ENCODE measurements around the gene AQP2. TPM values are rescaled to one million over a fixed set of nuclear protein-coding genes. Genes with fewer than 3 reads are reported as not detected.
A peak's percentile ranks its signal among the peaks of the same experiment; 100 is the strongest.

The AQP2 gene
- total and polyA plus RNA-seq, 5 donors from 2014 or later: not detected

- Mint-ChIP-seq H3K27me3 (peaks cover 13% of the 10 kb centered on the region), H3K27ac (no peak overlapping the region), H3K4me3 (no peak overlapping the region), H3K4me1 (peaks cover 0 to 7% (median under 1%) of the 10 kb centered on the region in 4 donors), H3K36me3 (no peaks in the 10 kb centered on the region), H3K9me3 (peaks cover 0 to 1% (median 0%) of the 10 kb centered on the region in 7 donors)
- no peaks in the 10 kb centered on the region for H3K9me3 ChIP-seq (ENCODE audit: control insufficient read depth in 2 of 2, low read length in 2 of 2)
- ATAC-seq (ENCODE audit: low read depth in 2 of 2) (no peak), DNase-seq (no peak)
- no peak overlapping the region for H3K27ac ChIP-seq (ENCODE audit: insufficient read depth, low read length, poor library complexity, severe bottlenecking)
- no peaks in the 10 kb centered on the region for H3K36me3 ChIP-seq (ENCODE audit: control insufficient read depth, insufficient read depth, low read length)
- no peak overlapping the region for H3K4me3 ChIP-seq (ENCODE audit: low read depth, low read length)
- no peaks in the 10 kb centered on the region for H3K27me3 ChIP-seq (ENCODE audit: control insufficient read depth, insufficient read depth, low read length)
- no peaks in the 10 kb centered on the region for H3K4me1 ChIP-seq (ENCODE audit: control insufficient read depth, insufficient read depth, low read length, poor library complexity, severe bottlenecking)
Observed at GRCh38 chr12:49929581-49929980, 21.0 kb upstream of the AQP2 start.

- Mint-ChIP-seq H3K4me1 (peaks cover 0 to 7% (median under 1%) of the 10 kb centered on the region in 4 donors), H3K9me3 (peaks cover 0 to 2% (median 0%) of the 10 kb centered on the region in 7 donors), H3K36me3 (no peaks in the 10 kb centered on the region), H3K4me3 (no peak overlapping the region), H3K27ac (no peak overlapping the region), H3K27me3 (peaks cover 19% of the 10 kb centered on the region)
- ATAC-seq (ENCODE audit: low read depth in 2 of 2): no peak
- Histone ChIP-seq H3K36me3 (ENCODE audit: control insufficient read depth, insufficient read depth, low read length) (no peaks in the 10 kb centered on the region), H3K4me3 (ENCODE audit: low read depth, low read length) (no peak overlapping the region), H3K27me3 (ENCODE audit: control insufficient read depth, insufficient read depth, low read length) (no peaks in the 10 kb centered on the region), H3K27ac (ENCODE audit: insufficient read depth, low read length, poor library complexity, severe bottlenecking) (no peak overlapping the region), H3K4me1 (ENCODE audit: control insufficient read depth, insufficient read depth, low read length, poor library complexity, severe bottlenecking) (no peaks in the 10 kb centered on the region), H3K9me3 (ENCODE audit: control insufficient read depth in 2 of 2, low read length in 2 of 2) (no peaks in the 10 kb centered on the region)
- no peak for DNase-seq
Observed at GRCh38 chr12:49930515-49931288, 19.8 kb upstream of the AQP2 start.

- H3K4me1 ChIP-seq (ENCODE audit: control insufficient read depth, insufficient read depth, low read length, poor library complexity, severe bottlenecking): no peaks in the 10 kb centered on the region
- H3K27ac Mint-ChIP-seq: peak overlapping the region in 1 of 3 donors; percentile 76
- no peaks in the 10 kb centered on the region for H3K9me3 ChIP-seq (ENCODE audit: control insufficient read depth in 2 of 2, low read length in 2 of 2)
- DNase-seq: no peak
- no peak for ATAC-seq (ENCODE audit: low read depth in 2 of 2)
- H3K27me3 ChIP-seq (ENCODE audit: control insufficient read depth, insufficient read depth, low read length): no peaks in the 10 kb centered on the region
- no peaks in the 10 kb centered on the region for H3K36me3 ChIP-seq (ENCODE audit: control insufficient read depth, insufficient read depth, low read length)
- H3K4me1 Mint-ChIP-seq: peaks cover 0 to 7% (median under 1%) of the 10 kb centered on the region in 4 donors
- H3K27me3 Mint-ChIP-seq: peaks cover 19% of the 10 kb centered on the region
- no peak overlapping the region for H3K4me3 ChIP-seq (ENCODE audit: low read depth, low read length)
- H3K9me3 Mint-ChIP-seq: peaks cover 0 to 2% (median 0%) of the 10 kb centered on the region in 7 donors
- H3K36me3 Mint-ChIP-seq: no peaks in the 10 kb centered on the region
- H3K4me3 Mint-ChIP-seq: no peak overlapping the region
- no peak overlapping the region for H3K27ac ChIP-seq (ENCODE audit: insufficient read depth, low read length, poor library complexity, severe bottlenecking)
Observed at GRCh38 chr12:49932023-49932422, 18.5 kb upstream of the AQP2 start.

GRCh38 chr12:49932533-49933130, 17.9 kb upstream of the AQP2 start:
- Mint-ChIP-seq H3K9me3 (peaks cover 0 to 2% (median 0%) of the 10 kb centered on the region in 7 donors), H3K4me3 (no peak overlapping the region), H3K27ac (no peak overlapping the region), H3K4me1 (peaks cover 0 to 7% (median under 1%) of the 10 kb centered on the region in 4 donors), H3K27me3 (peaks cover 19% of the 10 kb centered on the region), H3K36me3 (no peaks in the 10 kb centered on the region)
- ATAC-seq (ENCODE audit: low read depth in 2 of 2): no peak
- Histone ChIP-seq H3K36me3 (ENCODE audit: control insufficient read depth, insufficient read depth, low read length) (no peaks in the 10 kb centered on the region), H3K4me3 (ENCODE audit: low read depth, low read length) (no peak overlapping the region), H3K27ac (ENCODE audit: insufficient read depth, low read length, poor library complexity, severe bottlenecking) (no peak overlapping the region), H3K4me1 (ENCODE audit: control insufficient read depth, insufficient read depth, low read length, poor library complexity, severe bottlenecking) (no peaks in the 10 kb centered on the region), H3K27me3 (ENCODE audit: control insufficient read depth, insufficient read depth, low read length) (no peaks in the 10 kb centered on the region), H3K9me3 (ENCODE audit: control insufficient read depth in 2 of 2, low read length in 2 of 2) (no peaks in the 10 kb centered on the region)
- no peak for DNase-seq

- H3K4me1 ChIP-seq (ENCODE audit: control insufficient read depth, insufficient read depth, low read length, poor library complexity, severe bottlenecking): no peaks in the 10 kb centered on the region
- no peaks in the 10 kb centered on the region for H3K36me3 ChIP-seq (ENCODE audit: control insufficient read depth, insufficient read depth, low read length)
- Mint-ChIP-seq H3K4me3 (no peak overlapping the region), H3K4me1 (peaks cover 0 to 7% (median 2%) of the 10 kb centered on the region in 4 donors), H3K36me3 (no peaks in the 10 kb centered on the region), H3K9me3 (peaks cover 0 to 2% (median 0%) of the 10 kb centered on the region in 7 donors), H3K27ac (no peak overlapping the region), H3K27me3 (peaks cover 19% of the 10 kb centered on the region)
- DNase-seq: no peak
- H3K4me3 ChIP-seq (ENCODE audit: low read depth, low read length): no peak overlapping the region
- H3K27me3 ChIP-seq (ENCODE audit: control insufficient read depth, insufficient read depth, low read length): no peaks in the 10 kb centered on the region
- H3K9me3 ChIP-seq (ENCODE audit: control insufficient read depth in 2 of 2, low read length in 2 of 2): no peaks in the 10 kb centered on the region
- ATAC-seq (ENCODE audit: low read depth in 2 of 2): no peak
- no peak overlapping the region for H3K27ac ChIP-seq (ENCODE audit: insufficient read depth, low read length, poor library complexity, severe bottlenecking)
Observed at GRCh38 chr12:49933796-49934195, 16.7 kb upstream of the AQP2 start.

GRCh38 chr12:49934505-49934904, 16.0 kb upstream of the AQP2 start:
- Mint-ChIP-seq H3K36me3 (no peaks in the 10 kb centered on the region), H3K4me3 (no peak overlapping the region), H3K27ac (no peak overlapping the region), H3K27me3 (peaks cover 16% of the 10 kb centered on the region), H3K9me3 (peaks cover 0 to 2% (median 0%) of the 10 kb centered on the region in 7 donors), H3K4me1 (peaks cover 0 to 7% (median 2%) of the 10 kb centered on the region in 4 donors)
- Histone ChIP-seq H3K36me3 (ENCODE audit: control insufficient read depth, insufficient read depth, low read length) (no peaks in the 10 kb centered on the region), H3K9me3 (ENCODE audit: control insufficient read depth in 2 of 2, low read length in 2 of 2) (no peaks in the 10 kb centered on the region), H3K27me3 (ENCODE audit: control insufficient read depth, insufficient read depth, low read length) (no peaks in the 10 kb centered on the region), H3K4me1 (ENCODE audit: control insufficient read depth, insufficient read depth, low read length, poor library complexity, severe bottlenecking) (no peaks in the 10 kb centered on the region), H3K27ac (ENCODE audit: insufficient read depth, low read length, poor library complexity, severe bottlenecking) (no peak overlapping the region), H3K4me3 (ENCODE audit: low read depth, low read length) (no peak overlapping the region)
- ATAC-seq (ENCODE audit: low read depth in 2 of 2): no peak
- no peak for DNase-seq

GRCh38 chr12:49936925-49937324, 13.6 kb upstream of the AQP2 start:
- Mint-ChIP-seq H3K36me3 (peaks cover 4% of the 10 kb centered on the region), H3K27ac (peak overlapping the region in 1 of 3 donors; percentile 43), H3K4me3 (no peak overlapping the region), H3K27me3 (peaks cover 11% of the 10 kb centered on the region), H3K9me3 (peaks cover 0 to 2% (median 0%) of the 10 kb centered on the region in 7 donors), H3K4me1 (peaks cover 0 to 12% (median 8%) of the 10 kb centered on the region in 4 donors)
- peaks cover 5% of the 10 kb centered on the region for H3K4me1 ChIP-seq (ENCODE audit: control insufficient read depth, insufficient read depth, low read length, poor library complexity, severe bottlenecking)
- no peaks in the 10 kb centered on the region for H3K36me3 ChIP-seq (ENCODE audit: control insufficient read depth, insufficient read depth, low read length)
- H3K4me3 ChIP-seq (ENCODE audit: low read depth, low read length): no peak overlapping the region
- H3K27me3 ChIP-seq (ENCODE audit: control insufficient read depth, insufficient read depth, low read length): no peaks in the 10 kb centered on the region
- no peaks in the 10 kb centered on the region for H3K9me3 ChIP-seq (ENCODE audit: control insufficient read depth in 2 of 2, low read length in 2 of 2)
- no peak overlapping the region for H3K27ac ChIP-seq (ENCODE audit: insufficient read depth, low read length, poor library complexity, severe bottlenecking)
- DNase-seq: no peak
- ATAC-seq (ENCODE audit: low read depth in 2 of 2): no peak
